ENCODE measurements around the gene HAGH.

- no peak for TF ChIP-seq CTCF (IDR thresholded peaks at IDR 0.05; ENCODE audit: insufficient read depth, low read depth, low read length)
- TF ChIP-seq EZH2 (IDR thresholded peaks at IDR 0.05; ENCODE audit: insufficient read depth, low read length), result no peak
Observed at GRCh38 chr16:1764971-1765370, 61.7 kb downstream of the HAGH start.
